ENCODE results near the gene DYSF. TPM values are rescaled to one million over a fixed set of nuclear protein-coding genes. Genes with fewer than 3 reads are reported as not detected.

The DYSF gene
- total RNA-seq, 4 donors from 2014 or later, result 0.93 to 3.2 (median 2.8) TPM

DNA sequence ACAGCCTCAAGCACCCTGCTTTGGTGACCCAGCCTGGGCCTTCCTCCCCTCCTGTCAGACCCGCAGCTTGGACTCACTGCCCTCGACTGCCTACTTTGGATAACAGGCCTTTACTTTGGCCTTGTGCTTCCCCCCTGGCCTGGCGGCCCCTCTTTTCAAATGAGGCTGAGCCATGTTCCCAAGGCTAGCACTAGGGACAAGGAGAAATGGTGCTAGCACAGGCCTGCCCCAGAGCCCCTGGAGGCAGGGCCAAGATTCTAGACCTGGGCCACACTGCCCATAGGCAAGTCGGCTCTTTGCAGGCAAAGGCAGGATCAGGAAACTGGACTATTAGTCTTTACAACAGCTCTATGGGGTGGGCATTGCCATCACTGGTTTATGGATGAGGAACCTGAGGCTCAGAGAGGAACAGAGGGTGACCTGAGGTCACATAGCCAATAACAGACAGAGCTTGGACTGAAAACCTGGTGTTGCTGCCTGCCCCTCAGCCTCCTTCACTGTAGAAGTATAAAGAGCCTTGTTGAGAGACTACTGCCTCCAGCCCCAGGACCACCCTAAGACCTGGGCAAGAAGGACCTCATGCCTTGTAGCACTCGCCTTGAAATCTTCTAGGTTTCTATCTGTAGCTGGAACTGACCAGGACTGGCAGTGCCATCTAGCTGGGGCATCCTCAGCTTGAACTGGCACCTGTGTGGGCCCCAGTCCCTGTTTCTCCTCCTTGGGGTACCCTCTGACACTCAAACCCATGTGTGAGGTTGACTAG is 266.3 kb downstream of the DYSF start:
- no peak overlapping the region for H3K4me3 ChIP-seq (ENCODE audit: low read depth, poor library complexity, severe bottlenecking)
- peak in 1 of 2 donors; percentile 80 for DNase-seq (ENCODE audit: low spot score in 2 of 2)
- TF ChIP-seq POLR2A (IDR thresholded peaks at IDR 0.05) (no peak), CTCF (IDR thresholded peaks at IDR 0.05) (no peak)
- 95 to 97% methylated on average over 5 of the region's 5 CpGs for WGBS, 2 donors
- intact Hi-C loops (cut with DNase I; ENCODE audit: low total_unique reads), result no loop called here

- no peak for DNase-seq (ENCODE audit: low spot score in 2 of 2)
- TF ChIP-seq CTCF (IDR thresholded peaks at IDR 0.05) (no peak), POLR2A (IDR thresholded peaks at IDR 0.05) (no peak)
- H3K4me3 ChIP-seq (ENCODE audit: low read depth, poor library complexity, severe bottlenecking), result no peak overlapping the region
- intact Hi-C loops (cut with DNase I; ENCODE audit: low total_unique reads), result no loop called here
Measured at GRCh38 chr2:71720283-71720560, 266.9 kb downstream of the DYSF start.

GRCh38 chr2:71720596-71721361 is 267.4 kb downstream of the DYSF start:
- intact Hi-C loops (cut with DNase I; ENCODE audit: low total_unique reads), result no loop called here
- 72 to 76% methylated on average over 4 of the region's 4 CpGs for WGBS, 2 donors
- H3K4me3 ChIP-seq (ENCODE audit: low read depth, poor library complexity, severe bottlenecking), result no peak overlapping the region
- TF ChIP-seq CTCF (IDR thresholded peaks at IDR 0.05), result no peak
- DNase-seq (ENCODE audit: low spot score in 2 of 2), result peak in 1 of 2 donors; percentile 60

GRCh38 chr2:71721362-71721665 is 268.0 kb downstream of the DYSF start:
- peak in 1 of 2 donors; percentile 82 for DNase-seq (ENCODE audit: low spot score in 2 of 2)
- TF ChIP-seq POLR2A (IDR thresholded peaks at IDR 0.05), result no peak
- TF ChIP-seq CTCF (IDR thresholded peaks at IDR 0.05), result no peak
- WGBS, 2 donors, result 52 to 53% methylated on average over 1 of the region's 1 CpG
- intact Hi-C loops (cut with DNase I; ENCODE audit: low total_unique reads), result no loop called here
- no peak overlapping the region for H3K4me3 ChIP-seq (ENCODE audit: low read depth, poor library complexity, severe bottlenecking)

- no peak overlapping the region for H3K4me3 ChIP-seq (ENCODE audit: low read depth, poor library complexity, severe bottlenecking)
- no peak for DNase-seq (ENCODE audit: low spot score in 2 of 2)
- intact Hi-C loops (cut with DNase I; ENCODE audit: low total_unique reads), result no loop called here
- 37 to 47% methylated on average over 2 of the region's 2 CpGs for WGBS, 2 donors
- no peak for TF ChIP-seq POLR2A (IDR thresholded peaks at IDR 0.05)
Measured at GRCh38 chr2:71721669-71722068, 268.3 kb downstream of the DYSF start.

DNA sequence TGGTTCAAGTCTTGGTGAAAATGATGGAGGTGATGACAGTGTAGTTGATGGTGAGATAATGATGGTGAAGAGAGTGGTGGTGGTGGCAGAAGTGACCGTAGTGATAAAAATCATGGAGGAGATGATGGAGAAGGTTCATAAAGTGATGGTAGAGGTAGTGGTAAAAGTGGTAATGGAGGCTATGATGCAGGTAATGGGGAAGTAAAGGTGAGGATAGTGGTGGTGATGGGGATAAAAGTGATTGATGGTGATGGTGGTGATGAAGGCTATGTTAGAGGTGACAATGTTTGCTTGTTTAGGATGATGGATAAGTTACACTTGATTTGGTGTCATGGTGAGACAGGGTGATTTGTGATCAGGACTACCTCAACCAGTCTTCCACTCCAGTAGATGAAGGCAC is 268.9 kb downstream of the DYSF start:
- H3K4me3 ChIP-seq (ENCODE audit: low read depth, poor library complexity, severe bottlenecking), result no peak overlapping the region
- TF ChIP-seq CTCF (IDR thresholded peaks at IDR 0.05) (no peak), POLR2A (IDR thresholded peaks at IDR 0.05) (no peak)
- DNase-seq (ENCODE audit: low spot score in 2 of 2), result no peak
- WGBS, 2 donors, result 87% methylated on average over 1 of the region's 1 CpG
- intact Hi-C loops (cut with DNase I; ENCODE audit: low total_unique reads), result no loop called here

Data from lower leg skin (tissue), 4 donors.